GM18951 (cell line): ENCODE measurements around the gene DMAC2.

Source experiments
- POLR2A ChIP-seq: IDR thresholded peaks from 4 replicates; pipeline ENCODE4 v1.6.1; 2011; ENCODE audit warnings: mild to moderate bottlenecking; ENCODE audit not compliant: insufficient read length, insufficient read depth; ENCODE audit errors: extremely low read depth
- in situ Hi-C: fragments of 300-500 bp; cut with MboI; formaldehyde crosslinking; loops from one replicate; pipeline ENCODE4 v1.12.0; 2022; ENCODE audit warnings: low sequenced_read_pairs, mixed read lengths, inconsistent platforms; ENCODE audit not compliant: unreplicated experiment

The DMAC2 gene

DNA sequence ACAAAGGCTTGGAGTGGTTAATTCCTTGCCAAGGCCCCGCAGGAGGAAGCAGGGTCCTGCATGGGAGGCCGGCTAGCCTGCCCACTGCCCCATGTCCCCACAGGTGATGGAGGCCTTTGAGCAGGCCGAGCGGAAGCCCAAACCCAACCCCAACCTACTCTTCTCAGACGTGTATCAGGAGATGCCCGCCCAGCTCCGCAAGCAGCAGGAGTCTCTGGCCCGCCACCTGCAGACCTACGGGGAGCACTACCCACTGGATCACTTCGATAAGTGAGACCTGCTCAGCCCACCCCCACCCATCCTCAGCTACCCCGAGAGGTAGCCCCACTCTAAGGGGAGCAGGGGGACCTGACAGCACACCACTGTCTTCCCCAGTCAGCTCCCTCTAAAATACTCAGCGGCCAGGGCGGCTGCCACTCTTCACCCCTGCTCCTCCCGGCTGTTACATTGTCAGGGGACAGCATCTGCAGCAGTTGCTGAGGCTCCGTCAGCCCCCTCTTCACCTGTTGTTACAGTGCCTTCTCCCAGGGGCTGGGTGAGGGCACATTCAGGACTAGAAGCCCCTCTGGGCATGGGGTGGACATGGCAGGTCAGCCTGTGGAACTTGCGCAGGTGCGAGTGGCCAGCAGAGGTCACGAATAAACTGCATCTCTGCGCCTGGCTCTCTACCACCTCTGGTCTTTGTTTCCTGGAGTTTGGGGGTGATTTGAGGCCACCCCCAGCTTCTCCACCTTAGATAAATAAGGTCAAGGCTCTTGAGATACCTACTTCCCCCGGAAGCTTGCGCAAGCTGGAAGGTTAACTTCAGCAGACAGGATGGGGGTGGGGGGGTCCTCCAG is 15.2 kb downstream of the DMAC2 start:
- no peak for TF ChIP-seq POLR2A
- in situ Hi-C loops, result no loop called here

- no peak for TF ChIP-seq POLR2A
- in situ Hi-C loops, result no loop called here
Measured at GRCh38 chr19:41422955-41423354, 16.8 kb downstream of the DMAC2 start.

- in situ Hi-C loops, result no loop called here
Measured at GRCh38 chr19:41422456-41422855, 17.3 kb downstream of the DMAC2 start.

DNA sequence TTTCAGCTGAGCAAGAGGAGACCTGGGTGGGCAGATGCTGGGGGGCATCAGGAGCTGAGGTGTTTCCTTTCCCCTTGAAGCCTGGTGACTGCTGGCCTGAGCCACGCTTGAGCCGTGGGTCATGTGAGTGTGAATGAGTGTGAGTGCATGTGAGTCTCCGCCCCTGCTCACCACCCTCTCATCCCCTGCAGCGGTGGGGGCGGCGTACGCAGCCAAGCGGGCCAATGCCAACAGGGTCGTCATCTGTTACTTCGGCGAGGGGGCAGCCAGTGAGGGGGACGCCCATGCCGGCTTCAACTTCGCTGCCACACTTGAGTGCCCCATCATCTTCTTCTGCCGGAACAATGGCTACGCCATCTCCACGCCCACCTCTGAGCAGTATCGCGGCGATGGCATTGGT is 17.7 kb downstream of the DMAC2 start:
- TF ChIP-seq POLR2A, result no peak
- in situ Hi-C loops, result no loop called here

More at GRCh38 chr19:41422456-41422855, 17.3 kb downstream of the DMAC2 start:
- no peak for TF ChIP-seq POLR2A

GRCh38 chr19:41421314-41421713 is 18.4 kb downstream of the DMAC2 start:
- in situ Hi-C loops, result no loop called here
- no peak for TF ChIP-seq POLR2A

GRCh38 chr19:41420101-41420880 is 19.4 kb downstream of the DMAC2 start:
- in situ Hi-C loops, result no loop called here
- TF ChIP-seq POLR2A, result no peak

DNA sequence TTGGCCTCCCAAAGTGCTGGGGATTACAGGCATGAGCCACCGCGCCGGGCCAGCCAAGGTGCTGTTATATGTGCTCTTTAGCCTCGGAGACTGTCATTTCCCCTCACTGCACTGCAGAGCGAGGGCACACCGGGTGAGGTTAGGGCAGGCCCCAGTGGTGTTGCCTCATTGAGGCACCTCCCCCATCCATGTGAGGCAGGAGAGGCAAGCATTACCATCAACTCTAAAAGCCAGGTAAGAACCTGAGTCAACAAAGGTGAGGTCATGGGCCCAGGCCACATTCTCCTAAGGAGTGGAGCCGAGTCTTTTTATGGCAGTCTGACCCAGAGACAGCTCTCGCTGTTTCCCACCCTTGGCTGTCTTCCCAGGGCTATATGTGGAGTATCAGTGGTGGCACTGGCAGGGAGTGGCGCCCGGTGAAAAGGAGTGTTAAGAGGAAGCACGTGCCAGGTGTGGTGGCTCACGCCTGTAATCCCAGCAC is 23.5 kb downstream of the DMAC2 start:
- no peak for TF ChIP-seq POLR2A
- in situ Hi-C loops, result no loop called here

DNA sequence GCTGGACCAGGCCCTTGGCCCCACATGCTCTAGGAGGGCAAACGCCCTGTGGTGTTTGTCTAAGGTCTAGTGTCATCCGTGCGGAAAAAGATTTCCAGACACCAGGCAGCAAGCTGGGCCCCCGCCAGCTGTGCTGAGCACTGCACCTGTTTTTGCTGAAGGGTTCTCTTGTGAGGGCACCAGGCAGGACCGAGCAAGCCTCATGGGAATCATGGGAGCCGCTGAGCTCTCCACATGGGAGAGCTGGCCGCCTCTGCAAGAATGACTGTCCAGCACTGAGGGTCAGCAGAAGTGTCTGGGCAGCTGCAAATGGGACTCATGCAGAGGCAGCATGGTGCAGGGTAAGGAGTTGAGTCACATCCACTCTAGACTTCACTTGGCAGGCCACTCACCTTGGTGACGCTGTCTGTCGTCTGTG is 24.5 kb downstream of the DMAC2 start:
- no peak for TF ChIP-seq POLR2A
- in situ Hi-C loops, result no loop called here

- no peak for TF ChIP-seq POLR2A
- in situ Hi-C loops, result no loop called here
Measured at GRCh38 chr19:41414461-41414860, 25.3 kb downstream of the DMAC2 start.

DNA sequence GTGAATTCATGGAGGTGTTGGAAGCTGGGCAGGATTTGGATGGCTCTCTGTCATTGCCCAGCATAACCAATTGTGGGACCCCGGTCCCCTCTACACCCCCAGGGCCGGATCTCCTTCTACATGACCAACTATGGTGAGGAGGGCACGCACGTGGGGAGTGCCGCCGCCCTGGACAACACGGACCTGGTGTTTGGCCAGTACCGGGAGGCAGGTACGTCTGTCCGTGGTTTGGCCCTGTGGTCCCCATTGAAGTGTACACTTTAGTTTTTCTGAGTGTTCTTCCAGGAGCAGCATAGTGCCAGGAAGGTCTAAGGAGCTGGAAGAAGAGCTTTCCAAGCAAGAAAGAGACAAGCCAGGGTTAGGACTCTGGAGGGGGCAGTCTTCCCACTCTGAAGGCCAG is 25.8 kb downstream of the DMAC2 start:
- in situ Hi-C loops, result no loop called here
- TF ChIP-seq POLR2A, result no peak

DNA sequence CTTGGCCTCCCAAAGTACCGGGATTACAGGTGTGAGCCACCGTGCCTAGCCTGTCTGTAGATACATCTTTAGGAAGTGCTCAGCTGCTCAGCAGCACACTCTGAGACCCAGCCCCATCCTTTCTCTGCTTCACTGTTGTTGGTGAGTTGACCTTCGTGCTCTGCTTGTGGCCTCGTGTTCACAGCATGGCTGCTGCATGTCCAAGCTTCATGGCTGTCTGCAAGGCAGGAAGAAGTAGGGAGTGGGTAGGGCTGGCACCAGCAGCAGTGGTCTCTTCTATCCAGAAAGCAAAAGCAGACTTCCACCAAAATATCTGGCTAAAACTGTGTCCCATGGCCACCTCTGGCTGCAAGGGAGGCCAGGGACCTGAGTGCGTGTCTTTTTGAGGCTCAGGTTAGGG is 26.8 kb downstream of the DMAC2 start:
- in situ Hi-C loops, result no loop called here

GRCh38 chr19:41411968-41412265 is 27.8 kb downstream of the DMAC2 start:
- no peak for TF ChIP-seq POLR2A
- in situ Hi-C loops, result no loop called here

More for the DNA sequence above, 26.8 kb downstream of the DMAC2 start:
- no peak for TF ChIP-seq POLR2A

DNA sequence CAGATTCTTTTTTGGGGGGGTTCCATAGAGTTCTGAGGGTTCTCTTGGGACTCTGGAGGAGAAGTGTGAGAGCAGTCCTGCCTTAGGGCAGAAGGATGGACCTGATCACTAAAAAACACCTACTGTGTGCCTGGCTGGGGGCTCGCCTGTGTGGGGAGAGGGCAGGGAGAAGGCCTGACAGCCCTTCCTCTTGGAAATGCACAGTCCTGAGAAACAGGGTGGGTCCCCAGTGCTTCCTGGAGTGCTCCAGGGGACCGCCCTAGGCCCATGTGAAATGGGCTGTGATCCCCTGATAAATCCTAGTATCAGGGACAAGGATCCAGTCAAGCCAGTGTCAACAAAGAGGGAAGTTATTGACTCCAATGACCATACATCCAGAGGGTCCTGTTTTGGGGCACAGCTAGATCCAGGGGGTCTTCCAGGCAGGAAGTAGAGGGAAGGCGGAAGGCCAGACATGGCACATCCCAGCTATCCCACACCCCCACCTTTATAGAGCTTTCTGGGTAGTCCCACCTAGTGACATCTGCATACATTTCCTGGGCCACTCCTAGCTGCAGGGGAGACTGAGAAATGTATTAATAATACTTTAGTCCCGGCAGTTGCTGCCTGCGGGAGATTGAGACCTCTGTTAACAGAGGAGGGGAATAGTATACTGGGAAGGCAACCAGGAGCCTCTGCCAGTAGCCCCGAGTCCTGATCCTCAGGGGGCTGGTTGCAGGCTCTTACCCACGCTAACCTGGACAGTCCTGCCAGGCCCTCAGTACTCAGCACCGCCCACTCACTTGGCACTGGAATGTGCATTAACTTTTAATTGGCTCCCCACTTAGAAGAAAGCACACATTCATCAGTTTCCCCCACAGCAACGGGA is 28.4 kb downstream of the DMAC2 start:
- TF ChIP-seq POLR2A, result no peak
- in situ Hi-C loops, result no loop called here
